ENCODE results near the gene UNC13A. TPM values are rescaled to one million over a fixed set of nuclear protein-coding genes. Genes with fewer than 3 reads are reported as not detected.

The UNC13A gene
- polyA plus RNA-seq, 1 donor: 0.10 TPM

DNA sequence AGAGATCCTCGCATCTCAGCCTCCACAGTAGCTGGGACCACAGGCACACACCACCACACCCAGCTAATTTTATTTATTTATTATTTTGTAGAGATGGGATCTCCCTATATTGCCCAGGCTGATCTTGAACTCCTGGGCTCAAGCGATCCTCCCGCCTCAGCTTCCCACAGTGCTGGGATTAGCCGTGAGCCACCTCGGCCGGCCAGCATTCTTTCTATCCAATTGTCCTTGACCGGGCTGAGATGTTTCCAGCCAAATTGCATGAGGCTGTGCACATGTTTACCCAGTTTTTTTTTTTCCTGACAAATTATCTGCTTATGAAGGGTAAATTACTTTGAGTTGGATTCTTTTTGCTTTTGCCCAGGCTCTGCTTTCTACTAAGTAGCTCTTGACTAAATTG, 28.2 kb downstream of the UNC13A start:
- no peak for DNase-seq

DNA sequence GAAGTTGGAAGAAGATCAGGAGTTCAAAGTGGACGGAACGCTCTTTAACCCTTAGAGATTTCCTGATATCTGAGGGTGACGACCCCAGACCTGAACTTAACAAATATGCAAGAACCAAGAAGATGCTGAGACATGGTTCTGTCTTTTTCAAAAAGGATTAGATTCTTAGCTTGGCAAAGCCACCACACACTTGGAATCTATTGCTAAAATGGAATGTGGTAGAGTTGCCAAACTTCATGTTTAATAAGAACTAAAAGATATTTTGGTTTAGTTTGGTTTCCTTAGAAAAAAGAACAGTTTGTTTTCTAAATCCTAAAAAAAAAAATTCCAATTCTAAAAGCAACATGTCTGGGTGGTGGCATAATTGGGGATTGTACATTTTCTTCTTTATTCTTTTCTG, 29.5 kb downstream of the UNC13A start:
- no peak for DNase-seq

DNA sequence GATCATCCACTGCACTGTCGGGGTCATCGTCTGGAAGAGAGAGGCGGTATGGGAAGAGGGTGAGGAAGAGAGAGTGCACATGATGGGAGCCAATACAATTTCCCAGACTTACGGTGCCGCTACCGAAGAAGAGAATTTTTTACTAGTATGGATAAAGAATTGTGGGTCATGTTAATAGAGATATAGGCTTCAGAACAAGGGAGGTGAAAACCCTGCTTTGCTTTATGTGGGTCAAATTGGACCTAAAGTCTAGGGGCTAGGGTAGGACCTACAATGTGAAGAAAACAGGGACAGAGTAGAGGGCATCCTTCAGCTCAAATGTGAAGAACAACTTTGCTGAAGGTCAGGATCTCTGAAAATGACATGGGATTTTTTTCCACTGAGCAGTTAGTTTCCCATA, 29.9 kb downstream of the UNC13A start:
- no peak for DNase-seq

DNA sequence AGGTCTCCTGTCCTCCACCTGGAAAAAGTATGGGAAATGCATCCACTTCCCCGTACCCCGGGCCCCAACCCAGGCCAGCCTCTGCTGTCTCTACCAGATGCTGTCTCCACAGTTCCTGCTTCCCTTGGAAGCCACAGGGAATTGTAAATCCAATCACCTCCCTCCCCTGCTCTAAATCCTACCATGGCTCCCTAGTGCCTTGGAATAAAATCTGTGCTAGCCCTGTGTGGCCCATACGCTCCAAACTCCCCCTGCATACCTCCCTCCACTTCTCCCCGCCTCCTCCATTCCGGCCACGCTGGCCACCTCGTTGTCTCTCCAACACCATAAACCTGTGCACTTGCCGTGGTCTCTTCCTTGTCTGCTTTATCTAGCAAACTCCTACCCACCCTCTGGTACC, 31.2 kb downstream of the UNC13A start:
- no peak for DNase-seq

DNA sequence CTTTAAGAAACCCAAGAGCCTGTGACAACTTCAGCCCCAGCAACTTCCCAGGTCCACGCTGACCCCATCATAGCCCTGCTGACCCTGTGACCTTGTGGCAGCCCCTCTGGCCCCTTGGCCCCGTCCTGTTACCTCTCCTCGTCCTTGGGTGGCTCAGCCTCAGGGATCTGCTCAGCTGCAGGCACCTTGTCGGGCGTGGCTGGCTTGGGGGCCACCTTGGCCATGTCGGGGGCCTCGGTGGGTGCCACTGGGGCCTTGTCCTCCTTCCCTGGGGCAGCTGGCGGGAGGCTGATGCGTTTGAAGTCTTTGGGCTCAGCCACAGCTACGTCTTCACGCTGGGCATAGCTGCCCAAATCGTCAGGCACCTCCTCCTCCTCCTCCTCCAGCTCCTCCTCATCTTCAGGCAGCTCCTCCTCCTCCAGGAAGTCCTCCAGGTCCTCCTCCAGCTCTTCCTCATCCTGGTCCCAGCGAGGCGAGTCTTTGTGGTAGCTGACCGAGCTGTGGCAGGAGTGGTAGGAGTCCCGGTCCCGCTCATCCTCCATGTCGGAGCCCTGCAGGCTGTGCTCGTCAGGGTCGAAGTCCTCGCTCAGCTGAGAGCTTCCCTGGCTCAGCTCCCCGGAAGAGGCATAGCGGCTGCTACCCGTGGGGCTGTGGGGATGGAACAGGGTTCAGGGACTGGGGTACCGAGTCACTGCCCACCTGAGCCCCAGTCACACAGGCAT, 32.2 kb downstream of the UNC13A start:
- no peak for DNase-seq

DNA sequence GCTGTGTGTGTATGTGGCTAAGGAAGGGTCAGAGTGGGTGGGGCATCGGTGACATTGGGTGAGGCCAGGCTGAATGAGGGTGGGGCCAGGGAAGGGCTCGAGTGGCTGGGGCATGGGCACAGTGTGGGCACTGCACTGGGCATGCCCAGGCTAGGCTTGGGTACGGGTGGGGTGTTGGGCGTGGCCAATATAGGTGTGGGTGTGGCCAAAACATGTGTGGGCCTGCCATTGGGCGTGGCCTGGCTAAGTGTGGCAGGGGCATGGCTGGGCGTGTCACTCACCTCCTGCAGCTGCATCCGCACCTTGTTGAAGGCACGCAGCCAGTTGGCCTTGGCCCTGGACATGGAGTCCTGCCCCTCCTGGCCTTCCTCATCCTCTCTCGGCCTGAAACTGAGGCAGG, 33.2 kb downstream of the UNC13A start:
- DNase-seq: no peak

DNA sequence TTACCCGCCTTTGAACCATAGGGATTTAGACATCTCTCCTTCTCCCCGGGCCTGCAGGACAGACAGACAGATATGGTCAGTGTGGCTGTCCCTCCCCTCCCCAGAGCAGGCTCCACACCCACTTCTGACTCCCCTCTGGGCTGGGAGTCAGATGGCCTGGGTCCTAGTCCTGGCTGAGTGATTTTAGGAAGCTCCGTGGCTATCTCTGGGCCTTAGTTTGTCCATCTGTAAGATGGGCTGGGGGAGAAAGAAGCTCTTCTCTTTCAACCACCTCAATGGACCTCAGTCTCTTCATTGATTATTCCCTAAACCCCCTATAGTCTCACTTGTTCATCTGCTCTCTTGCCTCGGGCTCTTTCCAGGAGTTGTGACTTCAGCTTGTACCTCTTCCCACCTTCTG, 35.5 kb downstream of the UNC13A start:
- no peak for DNase-seq

DNA sequence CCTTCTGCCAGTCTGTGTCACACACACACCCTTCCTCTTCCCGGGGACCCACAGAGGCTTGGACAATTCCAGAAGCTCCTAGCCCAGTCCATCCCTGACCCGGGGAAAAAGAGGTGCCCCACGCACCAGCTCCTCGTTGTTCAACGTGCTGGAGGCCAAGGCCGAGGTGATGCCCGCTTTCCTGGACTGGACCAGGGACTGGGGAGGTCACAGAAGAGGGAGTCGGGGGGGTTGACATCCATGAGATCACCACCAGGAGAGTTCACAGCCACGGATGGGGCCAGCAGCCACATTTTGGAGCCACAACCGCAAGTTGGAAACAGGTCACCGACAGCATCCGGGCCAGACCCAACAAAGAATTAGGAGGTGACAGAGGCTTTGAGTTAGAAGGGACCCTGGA, 39.4 kb downstream of the UNC13A start:
- no peak for DNase-seq

DNA sequence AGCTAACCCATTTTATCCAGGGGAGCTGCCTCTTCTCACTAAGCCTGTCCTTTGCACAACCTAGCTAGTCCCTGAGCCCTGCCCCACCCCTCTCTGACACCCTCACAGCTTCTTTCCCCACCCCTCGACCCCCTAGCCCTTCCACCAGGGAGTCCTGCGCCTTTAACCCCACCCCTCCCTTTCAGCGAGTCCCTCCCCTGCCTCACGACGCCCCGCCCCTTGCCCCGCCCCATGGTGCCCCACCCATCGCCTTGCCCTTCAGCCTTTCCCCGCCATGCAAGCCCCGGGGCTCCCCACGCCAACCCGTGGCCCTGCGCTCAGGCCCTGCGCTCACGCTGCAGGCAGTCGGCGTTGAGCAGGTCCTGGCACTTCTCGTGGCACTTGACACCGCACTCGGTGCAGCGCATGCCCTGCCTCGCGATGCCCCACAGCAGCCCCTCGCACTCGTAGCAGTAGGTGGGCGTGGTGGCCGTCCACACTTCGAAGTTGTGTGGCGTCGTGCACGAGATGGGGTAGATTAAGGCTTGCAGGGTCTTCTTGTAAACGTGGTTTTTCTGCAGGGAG, 40.0 kb downstream of the UNC13A start:
- no peak for DNase-seq

DNA sequence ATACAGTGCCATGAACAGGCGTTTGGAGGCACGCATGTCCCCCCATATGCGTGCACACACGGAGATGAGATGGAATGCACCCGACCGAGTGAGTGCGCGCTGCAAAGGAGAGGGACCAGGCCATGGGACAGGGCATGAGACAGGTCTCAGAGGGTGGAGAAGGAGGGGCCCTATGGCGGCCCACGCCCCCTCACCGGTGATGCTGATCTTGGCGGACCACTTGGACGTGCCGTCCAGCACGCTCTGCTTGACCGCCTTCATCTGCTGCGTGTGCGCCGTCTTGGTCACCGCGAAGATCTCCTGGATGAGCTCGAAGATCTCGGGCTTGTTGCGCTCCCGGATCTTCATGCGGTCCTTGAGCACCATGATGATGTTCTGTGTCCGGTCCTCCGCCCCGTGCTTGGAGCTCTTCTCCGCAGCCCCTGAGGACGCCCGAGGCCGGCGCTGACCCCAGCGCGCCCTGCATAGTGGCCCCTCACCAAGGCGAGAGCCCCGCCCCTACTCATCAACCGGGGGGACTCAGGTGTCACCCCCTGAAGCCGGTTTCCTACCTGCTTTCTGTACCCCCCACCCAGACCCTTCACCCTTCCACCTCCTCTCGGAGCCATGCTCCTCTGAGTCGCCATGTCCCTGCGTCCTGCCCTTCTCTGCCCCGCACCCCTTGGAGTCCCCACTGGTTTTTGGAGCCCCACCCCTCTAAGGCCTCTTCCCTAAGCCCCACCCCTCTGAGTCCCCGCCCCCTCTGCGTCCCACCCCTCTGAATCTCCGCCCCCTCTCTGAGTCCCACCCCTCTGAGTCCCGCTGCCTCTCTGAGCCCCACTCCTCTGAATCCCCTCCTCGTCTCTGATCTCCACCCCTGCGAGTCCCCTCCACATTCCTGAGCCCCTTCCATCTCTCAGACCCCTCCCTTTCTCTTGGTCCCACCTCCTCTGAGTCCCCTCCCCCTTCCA, 40.8 kb downstream of the UNC13A start:
- no peak for DNase-seq

DNA sequence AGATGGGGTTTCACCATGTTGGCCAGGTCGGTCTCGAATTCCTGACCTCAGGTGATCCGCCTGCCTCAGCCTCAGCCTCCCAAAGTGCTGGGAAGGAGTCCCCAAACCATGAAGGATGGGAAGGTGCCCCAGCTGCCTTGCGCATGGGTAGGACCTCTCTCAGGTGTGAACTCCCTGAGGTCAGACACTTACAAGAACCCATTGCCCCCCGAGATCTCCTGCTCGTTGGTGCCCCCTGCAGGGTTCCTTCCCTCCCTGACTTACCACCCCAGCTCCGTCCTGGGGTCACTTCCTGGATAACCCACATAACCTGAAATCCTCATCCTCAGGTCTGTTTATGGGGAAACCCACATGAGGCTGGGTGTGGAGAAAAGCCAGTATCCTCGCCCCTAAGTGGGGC, 41.7 kb downstream of the UNC13A start:
- DNase-seq: no peak

DNA sequence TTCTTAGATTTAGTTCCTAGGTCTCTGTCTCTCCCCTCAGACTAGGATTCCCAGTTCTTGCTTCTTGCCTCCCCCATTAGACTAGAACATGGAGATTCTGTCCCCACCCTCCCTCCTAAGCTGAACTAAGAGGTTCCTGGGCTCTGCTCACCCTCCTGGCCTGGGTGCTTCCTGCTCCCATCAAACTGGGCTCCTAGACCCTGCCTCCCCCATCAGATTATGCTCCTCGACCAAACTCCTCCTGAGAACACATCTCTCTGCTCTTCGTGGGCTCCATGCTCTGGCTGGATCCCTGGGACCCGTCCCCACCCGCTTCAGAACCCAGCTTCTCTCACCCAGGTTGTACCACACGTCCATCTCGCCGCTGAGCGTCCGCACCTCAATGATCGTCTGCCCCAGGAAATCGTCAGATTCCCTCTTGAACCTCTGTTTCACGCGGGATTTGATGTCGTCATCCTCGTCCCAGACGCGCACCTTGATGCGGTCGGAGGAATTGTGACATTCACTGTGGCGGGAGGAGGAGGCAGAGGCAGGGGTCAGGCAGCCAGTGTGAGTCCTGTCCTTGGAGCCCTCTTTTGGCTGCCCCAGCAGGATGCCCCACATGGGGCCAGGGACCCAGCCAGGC, 42.7 kb downstream of the UNC13A start:
- no peak for DNase-seq

DNA sequence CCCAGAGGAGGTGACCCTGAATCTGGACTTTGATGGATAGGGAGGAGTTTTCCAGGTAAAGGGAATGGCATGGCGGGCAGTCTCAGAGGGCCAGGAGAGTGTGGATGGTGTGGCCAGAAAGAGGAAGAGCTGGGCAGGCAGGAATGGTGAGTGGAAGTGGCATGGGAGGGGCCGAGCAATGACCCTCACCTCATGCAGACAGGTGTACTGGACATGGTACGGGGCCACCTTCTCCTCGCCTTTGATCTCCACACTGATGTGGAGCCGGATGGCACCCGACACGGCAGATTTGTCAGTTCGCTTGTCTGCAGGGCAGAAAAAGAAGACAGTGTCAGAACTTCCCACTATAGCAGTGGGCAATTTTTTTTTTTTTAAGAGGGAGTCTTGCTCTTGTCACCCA, 45.5 kb downstream of the UNC13A start:
- no peak for DNase-seq

DNA sequence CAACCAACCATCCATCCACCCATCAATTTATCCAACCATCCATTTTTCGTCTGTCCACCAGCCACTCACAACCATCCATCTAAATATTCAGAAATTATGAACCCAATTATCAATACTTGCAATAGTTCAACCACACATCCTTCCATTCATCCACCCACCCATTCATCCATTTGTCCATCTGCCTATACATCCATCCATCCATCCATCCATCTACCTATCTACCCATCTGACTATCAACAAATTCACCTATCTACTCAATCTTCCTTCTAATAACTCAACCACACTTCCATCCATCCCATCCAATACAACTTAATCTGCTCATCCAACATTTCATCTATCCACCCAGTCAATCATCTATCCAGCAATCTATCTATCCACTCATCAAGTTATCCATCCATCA, 46.3 kb downstream of the UNC13A start:
- no peak for DNase-seq

DNA sequence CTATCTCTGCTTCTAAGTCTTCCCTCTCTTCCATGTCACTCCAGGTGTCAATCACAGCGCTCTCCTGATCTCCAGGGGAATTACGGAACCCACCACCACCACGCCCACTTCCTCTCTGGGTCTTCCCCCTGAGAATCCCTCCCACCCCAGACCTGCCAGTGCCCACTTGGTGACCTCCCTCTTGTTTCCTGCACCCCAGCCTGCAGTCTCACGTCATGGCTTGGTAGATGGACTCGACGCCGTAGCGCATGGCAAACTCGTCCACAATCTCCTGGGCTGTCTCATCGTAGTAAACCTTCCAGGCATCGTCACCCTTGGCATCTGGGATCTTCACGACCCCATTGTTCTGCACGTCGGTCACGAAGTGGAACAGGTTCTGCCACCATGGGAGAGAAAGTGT, 47.0 kb downstream of the UNC13A start:
- DNase-seq: no peak

DNA sequence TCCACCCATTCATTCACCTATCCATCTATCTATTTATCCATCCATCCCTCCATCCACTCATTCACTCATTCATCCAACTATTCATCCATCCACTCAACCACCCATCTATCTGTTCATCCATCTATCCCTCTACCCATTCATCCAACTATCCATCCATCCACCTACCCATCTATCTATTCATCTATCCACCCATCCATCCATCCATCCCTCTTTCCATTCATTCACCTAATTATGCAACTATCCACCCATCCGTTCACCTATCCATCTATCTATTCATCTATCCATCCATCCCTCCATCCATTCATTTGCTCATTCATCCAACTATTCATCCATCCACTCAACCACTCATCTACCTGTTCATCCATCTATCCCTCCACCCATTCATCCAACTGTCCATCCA, 54.5 kb downstream of the UNC13A start:
- no peak for DNase-seq

DNA sequence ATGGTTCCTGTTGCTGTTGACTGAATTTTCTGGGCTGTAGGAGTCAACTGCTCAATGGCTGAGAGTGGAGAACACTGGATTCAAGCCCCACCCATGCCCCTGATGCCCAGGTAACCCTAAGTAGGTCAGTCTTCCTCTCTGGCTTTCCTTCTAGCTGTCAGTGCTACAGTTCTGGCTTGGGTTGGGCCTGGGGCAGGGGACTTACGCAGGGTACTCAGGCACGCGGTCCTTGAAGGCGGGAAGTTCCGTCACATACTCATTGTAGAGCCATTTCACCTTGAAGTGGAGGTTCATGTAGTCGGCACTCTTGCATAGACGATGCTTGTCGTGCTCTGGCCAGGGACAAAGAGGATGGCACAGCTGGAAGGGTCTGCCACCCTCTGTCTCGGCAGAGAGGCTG, 55.6 kb downstream of the UNC13A start:
- no peak for DNase-seq

DNA sequence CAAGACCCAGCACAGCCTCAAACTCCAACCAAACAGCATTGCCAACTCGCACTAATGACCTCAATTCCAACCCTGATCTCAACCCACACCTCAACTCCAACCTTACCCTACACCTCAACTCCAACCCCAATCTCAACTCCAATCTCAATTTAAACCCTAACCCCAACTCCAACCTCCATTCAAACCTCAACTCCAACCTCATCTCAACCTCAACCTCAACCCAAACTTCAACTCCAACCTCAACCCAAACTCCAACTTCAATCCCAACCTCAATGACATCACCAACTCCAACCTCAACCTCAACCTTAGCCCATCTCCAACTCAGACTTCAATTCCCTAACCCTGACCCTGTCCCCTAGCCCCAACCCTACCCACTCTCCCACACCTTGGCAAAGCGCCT, 58.4 kb downstream of the UNC13A start:
- no peak for DNase-seq

DNA sequence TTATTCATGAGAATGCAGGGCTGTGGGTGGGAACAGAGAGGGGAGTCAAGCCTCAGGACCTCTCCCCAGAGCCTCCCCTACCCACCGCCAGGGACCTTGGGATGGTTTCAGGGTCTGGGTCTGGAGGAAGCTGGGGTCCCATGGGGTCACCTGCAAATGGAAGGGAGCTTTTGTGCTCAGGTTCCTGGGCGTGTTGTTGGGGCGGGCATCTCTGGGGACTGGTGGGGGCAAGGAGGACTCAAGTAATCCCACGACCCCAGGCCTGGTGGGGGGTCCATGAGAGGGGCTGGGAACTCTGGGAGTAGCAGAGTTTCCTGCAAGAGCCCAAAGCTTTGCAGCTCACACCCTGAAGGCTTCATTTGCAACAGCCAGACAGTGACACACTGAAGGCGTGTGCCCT, 60.2 kb downstream of the UNC13A start:
- DNase-seq: no peak

DNA sequence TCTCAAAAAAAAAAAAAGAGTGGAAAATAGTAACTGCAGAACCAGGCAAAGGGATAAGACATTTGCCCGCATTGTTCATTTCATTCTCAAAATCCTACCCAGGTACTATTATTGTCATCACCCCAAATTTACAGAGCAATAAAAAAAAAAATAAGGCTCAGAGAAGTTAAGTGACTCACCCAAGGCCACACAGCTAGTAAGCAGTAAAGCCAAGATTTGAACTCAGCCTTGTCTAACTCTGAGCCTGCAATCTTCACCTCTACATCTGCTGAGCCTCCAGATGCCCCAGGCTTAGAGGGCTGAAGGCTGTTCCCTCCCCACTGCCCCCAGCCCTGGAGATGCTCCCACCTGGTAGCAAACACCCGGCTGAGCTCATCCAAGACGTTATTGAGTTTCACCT, 61.0 kb downstream of the UNC13A start:
- DNase-seq: no peak

DNA sequence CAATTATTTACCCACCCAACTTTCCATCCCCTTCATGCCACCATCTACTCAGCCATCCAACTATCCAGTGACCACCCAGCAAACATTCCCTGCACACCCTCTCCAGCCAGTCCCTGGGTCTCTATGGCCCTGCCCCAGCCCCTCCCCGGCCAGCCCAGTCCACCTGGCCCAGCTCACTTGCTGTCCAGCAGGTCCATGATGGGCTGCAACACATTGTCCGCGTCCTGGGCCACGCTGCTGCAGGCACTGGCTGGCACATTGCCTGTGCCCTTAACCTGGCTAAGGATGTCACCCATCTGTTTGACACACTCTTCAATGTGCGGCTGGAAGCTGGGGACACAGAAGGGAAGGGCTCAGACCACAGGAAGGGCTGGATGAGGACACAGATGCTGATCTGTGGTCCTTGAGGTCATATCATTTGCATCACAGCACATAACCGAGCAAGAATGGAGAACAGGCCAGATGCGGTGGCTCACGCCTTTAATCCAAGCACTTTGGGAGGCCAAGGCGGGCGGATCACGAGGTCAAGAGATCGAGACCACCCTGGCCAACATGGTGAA, 61.6 kb downstream of the UNC13A start:
- no peak for DNase-seq

DNA sequence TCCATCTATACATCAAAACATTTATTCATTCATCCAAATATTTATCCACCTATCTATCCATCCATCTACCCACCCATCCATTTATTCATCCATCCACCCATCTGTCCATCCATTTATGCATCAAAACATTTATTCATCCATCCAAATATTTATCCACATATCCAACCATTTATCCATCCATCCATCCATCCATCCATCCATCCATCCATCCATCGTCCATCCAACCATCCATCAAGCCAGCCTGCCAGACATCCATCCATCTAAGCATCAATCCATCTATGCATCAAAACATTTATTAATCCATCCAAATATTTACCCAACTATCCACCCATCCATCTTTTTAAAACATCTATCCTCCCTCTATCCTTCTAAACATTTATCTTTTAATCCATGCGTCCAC, 62.2 kb downstream of the UNC13A start:
- DNase-seq: no peak

DNA sequence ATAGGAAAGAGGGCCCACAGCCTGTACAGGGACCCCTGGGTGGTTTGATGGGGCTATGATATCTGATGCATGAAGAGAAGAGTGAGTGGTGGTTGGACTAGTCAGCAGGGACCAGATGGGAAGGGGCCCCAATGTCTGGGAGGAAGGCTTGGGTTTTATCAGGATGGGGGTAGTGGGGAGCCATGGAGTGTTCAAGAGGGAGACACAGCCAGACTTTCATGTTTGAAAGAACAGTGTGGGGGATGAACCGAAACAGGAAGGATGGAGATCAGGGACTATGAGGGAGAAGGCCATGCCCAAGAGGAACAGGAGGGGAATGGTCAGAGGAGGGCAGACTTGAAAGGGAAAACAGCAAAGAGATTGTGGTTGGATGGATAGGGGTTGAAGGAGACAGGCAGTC, 63.1 kb downstream of the UNC13A start:
- no peak for DNase-seq

Data from hindlimb muscle (tissue), 1 donor.